Limb (tissue), 2 donors: ENCODE measurements around the gene TMOD1.
A peak's percentile ranks its signal among the peaks of the same experiment; 100 is the strongest.

Source experiments
- DNase-seq, 2 donors: peaks; one replicate each; pipeline ENCODE4 v3.0.0-alpha.2; 2016; ENCODE audit errors: extremely low spot score in 2 of 2

The TMOD1 gene

DNA sequence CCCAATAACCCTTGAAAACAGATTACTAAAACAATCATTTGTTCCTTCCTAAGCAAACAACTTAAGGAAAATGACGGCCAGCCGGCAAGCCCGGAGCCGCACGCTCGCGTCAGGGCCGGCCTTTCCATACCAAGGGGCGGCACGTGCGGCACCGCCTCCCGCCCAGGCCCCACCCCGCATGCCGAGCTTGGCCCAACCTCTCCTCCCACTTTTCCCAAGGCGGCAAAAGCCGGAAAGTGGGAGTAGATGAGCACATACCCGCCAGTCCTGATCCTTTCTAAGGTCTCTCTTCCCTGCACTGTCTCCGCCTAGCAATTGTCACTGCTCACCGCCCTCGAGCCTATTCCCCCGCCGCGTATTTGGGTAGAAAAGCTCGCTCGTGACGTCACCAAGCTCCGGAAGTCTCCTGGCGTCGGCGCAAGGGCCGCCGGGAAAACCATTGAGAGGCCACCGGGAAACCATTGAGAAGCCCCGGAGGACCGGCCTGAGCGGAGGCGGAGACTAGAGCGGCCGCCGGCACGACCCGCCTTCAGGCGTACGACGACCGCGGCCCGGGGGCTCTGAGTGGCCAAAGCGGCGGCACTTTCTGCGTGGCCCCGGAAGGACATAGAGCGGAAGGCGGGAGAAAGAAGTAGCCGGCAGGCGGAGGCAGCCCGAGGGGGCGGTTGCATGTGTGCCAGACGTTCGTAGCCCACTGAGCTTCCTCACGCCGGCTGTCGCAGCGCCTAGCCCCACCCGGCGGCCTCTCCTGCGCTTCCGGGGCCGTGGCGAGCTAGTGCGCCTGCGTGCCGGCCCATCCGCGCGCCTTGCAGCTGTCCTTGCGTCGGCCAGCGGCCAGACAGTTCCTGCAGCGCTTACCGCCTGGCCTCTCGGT, 131.8 kb downstream of the TMOD1 start, which contains the start of the genes NCBP1 and TSTD2:
TSS of gene NCBP1 (plus strand) at position 837 of the 874 bp plus-strand sequence. CDS start 61 bp downstream, outside the sequence.
TSS of gene TSTD2 (minus strand) at position 384 of the 874 bp plus-strand sequence. CDS start 5,806 bp downstream, outside the sequence.
- DNase-seq = peak; percentile 97 to 98

DNA sequence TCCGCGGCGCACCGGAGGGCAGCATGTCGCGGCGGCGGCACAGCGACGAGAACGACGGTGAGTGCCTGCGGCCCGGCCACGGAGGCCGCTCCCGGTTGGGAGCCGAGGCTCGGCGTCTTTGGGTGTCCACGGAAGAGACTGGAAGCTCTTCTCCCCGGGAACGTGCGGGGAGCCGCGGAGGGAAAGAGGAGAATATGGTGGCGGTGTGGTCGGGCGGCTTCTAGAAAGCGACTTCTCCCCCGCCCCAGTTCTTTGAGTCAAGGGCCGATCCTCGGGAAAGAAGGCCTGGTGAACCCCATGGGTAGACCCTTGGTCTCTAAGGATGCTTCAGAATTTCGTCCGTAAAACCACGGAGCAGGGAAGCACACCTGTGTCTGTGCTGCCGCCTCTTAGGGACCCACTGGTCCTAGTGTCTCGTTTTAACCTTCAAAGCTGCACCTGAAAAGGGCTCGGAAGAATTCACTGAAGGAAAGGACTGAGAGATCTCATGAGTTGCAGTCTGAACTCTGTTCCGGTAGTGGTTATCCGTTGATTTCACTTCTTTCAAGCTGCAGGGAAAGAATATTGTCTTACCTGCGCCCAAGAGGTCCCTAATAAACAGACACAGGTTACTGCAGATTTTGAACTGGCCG, 132.5 kb downstream of the TMOD1 start:
- DNase-seq = no peak

DNA sequence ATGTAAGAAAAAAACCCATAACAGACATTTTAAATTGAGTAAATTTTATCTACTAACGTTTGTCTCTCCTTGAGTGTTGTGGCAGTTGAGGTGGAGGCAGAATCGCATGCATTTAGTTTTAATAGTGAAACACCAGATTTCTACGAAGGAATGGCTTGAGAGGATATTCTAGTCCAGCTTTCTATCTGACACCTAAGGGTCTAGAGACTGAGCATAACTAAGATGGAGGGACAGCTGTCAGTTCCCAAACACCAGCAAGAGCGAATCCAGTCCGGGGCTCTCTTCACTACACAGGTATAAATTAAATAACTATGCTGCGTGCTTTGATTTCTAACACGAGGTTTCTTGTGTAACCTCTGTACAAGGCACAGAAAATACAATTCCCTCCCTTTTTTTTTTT, 133.6 kb downstream of the TMOD1 start:
- no peak for DNase-seq

DNA sequence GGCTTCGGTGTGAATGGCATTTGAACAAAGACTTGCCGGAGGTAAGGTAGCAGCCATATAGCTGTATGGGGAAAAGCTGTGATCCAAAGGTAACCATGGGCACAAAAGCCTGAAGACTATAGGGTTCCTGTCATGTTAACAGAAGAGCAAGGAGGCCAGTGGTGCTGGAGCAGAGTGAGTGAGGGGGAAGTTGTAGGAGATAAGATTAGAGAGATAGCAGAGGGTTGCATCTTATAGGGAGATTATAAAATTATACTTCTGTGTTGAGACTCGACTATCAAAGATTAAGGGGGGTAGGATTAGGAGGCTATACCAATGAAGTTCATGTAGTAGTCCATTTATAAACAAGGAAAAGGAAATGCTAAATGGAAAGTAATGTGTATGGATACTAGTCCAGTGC, 135.4 kb downstream of the TMOD1 start:
- DNase-seq = no peak

DNA sequence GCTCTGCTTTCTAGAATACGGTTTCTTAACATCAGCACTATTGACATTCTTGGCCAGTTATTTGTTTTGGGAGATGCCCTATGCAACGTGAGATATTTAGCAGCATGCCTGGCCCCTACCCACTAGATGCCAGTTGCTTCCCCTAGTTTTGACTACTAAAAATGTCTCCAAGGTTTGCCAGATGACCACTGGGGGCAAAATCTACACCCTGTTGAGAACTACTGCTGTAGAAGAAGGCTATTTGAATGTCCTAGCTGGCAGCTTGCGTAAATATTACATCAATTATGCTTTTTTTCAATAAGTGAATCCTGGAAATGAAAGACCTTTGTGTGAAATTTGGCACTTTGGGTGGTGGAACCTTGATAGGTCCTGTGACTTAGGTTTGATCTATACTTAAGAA, 137.2 kb downstream of the TMOD1 start:
- no peak for DNase-seq

- no peak for DNase-seq
Observed at GRCh38 chr9:97640325-97640724, 138.9 kb downstream of the TMOD1 start.

DNA sequence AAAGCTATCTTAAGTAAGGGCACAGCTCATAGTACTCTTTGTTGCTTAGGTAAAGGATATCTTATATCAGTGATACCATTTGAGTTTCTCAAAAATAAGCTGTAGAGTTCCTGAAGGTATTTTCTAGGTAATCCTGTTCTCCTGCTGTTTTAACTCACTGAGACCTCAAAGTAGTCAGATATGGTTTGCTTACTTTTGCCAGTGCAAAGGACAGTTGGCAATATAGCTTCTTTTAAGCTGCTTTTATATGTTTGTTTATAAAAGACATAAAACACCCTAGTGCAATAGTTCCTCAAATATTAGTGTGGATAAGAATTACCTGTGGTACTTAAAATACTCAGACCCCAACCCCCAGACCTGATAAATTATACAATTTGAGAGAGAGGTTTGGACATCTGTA, 144.3 kb downstream of the TMOD1 start:
- DNase-seq = no peak

GRCh38 chr9:97647996-97648395, 146.5 kb downstream of the TMOD1 start:
- DNase-seq = no peak
